MCF 10A (cell line): ENCODE measurements around the gene SLC49A3. TPM values are rescaled to one million over a fixed set of nuclear protein-coding genes. Genes with fewer than 3 reads are reported as not detected.
"Not testable (repeated sequence)": the region's sequence is repeated elsewhere in the genome, so short reads cannot be mapped to it uniquely, and the experiment has no call there.

ENCODE experiments used
- BruUV-seq: library from RNA; stranded (reverse); fragments of 400-500 nt; replicated peaks from 2 replicates; lab custom pipeline; 2021; lab: Mats Ljungman, UMichigan
- CTCF ChIA-PET: fragments of 300-600 bp; sonication (Branson Sonifier 250); formaldehyde crosslinking; extraction: SDS; loops from one replicate; lab custom pipeline; 2021; ENCODE audit warnings: antibody characterized with exemption, inconsistent platforms; lab: Yijun Ruan, JAX
- POLR2A ChIA-PET: fragments of 300-600, 350-650 bp; sonication (Branson Sonifier 250); formaldehyde crosslinking; extraction: SDS; loops from one replicate; lab custom pipeline; 2020; ENCODE audit warnings: antibody characterized with exemption, inconsistent platforms; lab: Yijun Ruan, JAX
- DNase-seq: peaks from one replicate; pipeline ENCODE4 v3.0.0-alpha.2; 2018; ENCODE audit not compliant: unreplicated experiment
- H3K27ac Mint-ChIP-seq: one replicate; pipeline ENCODE4 v1.8.0; 2022; ENCODE audit warnings: mild to moderate bottlenecking, low read depth, mixed read lengths; ENCODE audit not compliant: unreplicated experiment
- H3K27me3 Mint-ChIP-seq: one replicate; pipeline ENCODE4 v1.8.0; 2022; ENCODE audit warnings: mixed read lengths; ENCODE audit not compliant: insufficient read depth, unreplicated experiment
- H3K36me3 Mint-ChIP-seq: one replicate; pipeline ENCODE4 v1.8.0; 2022; ENCODE audit warnings: mild to moderate bottlenecking, moderate library complexity, mixed read lengths; ENCODE audit not compliant: insufficient read depth, unreplicated experiment
- H3K4me1 Mint-ChIP-seq: one replicate; pipeline ENCODE4 v1.8.0; 2022; ENCODE audit warnings: mixed read lengths; ENCODE audit not compliant: insufficient read depth, unreplicated experiment
- H3K4me3 Mint-ChIP-seq: one replicate; pipeline ENCODE4 v1.8.0; 2022; ENCODE audit warnings: mild to moderate bottlenecking, moderate library complexity, mixed read lengths; ENCODE audit not compliant: unreplicated experiment
- H3K9me3 Mint-ChIP-seq: one replicate; pipeline ENCODE4 v1.8.0; 2022; ENCODE audit warnings: mixed read lengths; ENCODE audit not compliant: unreplicated experiment
- intact Hi-C: fragments of 100-400 bp; cut with micrococcal nuclease; formaldehyde crosslinking; loops from 2 replicates; pipeline ENCODE4 v1.14.1; 2022
- total RNA-seq: library from RNA; stranded (reverse); gene quantifications from 2 replicates; pipeline ENCODE4 v1.2.3, GENCODE V29; 2022
- TF ChIP-seq, protein P1 (sequence below): fragments of 200-600 bp; IDR thresholded peaks from one replicate; pipeline ENCODE4 v1.8.0; 2022; ENCODE audit warnings: antibody characterized with exemption, mild to moderate bottlenecking; ENCODE audit not compliant: unreplicated experiment

SLC49A3 gene
- total RNA-seq, 1 experiment from 2014 or later = not detected

GRCh38 chr4:730946-731904, 42.3 kb upstream of the SLC49A3 start:
- H3K36me3 Mint-ChIP-seq = peaks cover 60% of the 10 kb centered on the region
- H3K4me1 Mint-ChIP-seq, intact Hi-C loops, DNase-seq, POLR2A ChIA-PET, H3K9me3 Mint-ChIP-seq, BruUV-seq, H3K4me3 Mint-ChIP-seq, H3K27me3 Mint-ChIP-seq, H3K27ac Mint-ChIP-seq: not testable (repeated sequence)
- CTCF ChIA-PET = interaction anchor here (1.0 kb wide), 1 partner anchor 11 kb away, joined by 6 read pairs; no protein-coding TSS in a partner anchor

- H3K27me3 Mint-ChIP-seq = no peaks in the 10 kb centered on the region
- H3K9me3 Mint-ChIP-seq = no peaks in the 10 kb centered on the region
- TF ChIP-seq, protein P1, sequence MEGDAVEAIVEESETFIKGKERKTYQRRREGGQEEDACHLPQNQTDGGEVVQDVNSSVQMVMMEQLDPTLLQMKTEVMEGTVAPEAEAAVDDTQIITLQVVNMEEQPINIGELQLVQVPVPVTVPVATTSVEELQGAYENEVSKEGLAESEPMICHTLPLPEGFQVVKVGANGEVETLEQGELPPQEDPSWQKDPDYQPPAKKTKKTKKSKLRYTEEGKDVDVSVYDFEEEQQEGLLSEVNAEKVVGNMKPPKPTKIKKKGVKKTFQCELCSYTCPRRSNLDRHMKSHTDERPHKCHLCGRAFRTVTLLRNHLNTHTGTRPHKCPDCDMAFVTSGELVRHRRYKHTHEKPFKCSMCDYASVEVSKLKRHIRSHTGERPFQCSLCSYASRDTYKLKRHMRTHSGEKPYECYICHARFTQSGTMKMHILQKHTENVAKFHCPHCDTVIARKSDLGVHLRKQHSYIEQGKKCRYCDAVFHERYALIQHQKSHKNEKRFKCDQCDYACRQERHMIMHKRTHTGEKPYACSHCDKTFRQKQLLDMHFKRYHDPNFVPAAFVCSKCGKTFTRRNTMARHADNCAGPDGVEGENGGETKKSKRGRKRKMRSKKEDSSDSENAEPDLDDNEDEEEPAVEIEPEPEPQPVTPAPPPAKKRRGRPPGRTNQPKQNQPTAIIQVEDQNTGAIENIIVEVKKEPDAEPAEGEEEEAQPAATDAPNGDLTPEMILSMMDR = no peak
- BruUV-seq = no TSS peak
- no peak overlapping the region for H3K27ac Mint-ChIP-seq
- CTCF ChIA-PET = interaction anchor here (1.0 kb wide), 1 partner anchor 12 kb away, joined by 6 read pairs; no protein-coding TSS in a partner anchor
- no peak overlapping the region for H3K4me3 Mint-ChIP-seq
- H3K36me3 Mint-ChIP-seq = peaks cover 57% of the 10 kb centered on the region
- DNase-seq = no peak
- H3K4me1 Mint-ChIP-seq = peaks cover 5% of the 10 kb centered on the region
- intact Hi-C loops = no loop called here
- POLR2A ChIA-PET = no interaction called here
These were observed 41.6 kb upstream of the SLC49A3 start for GRCh38 chr4:730511-730910.

DNA sequence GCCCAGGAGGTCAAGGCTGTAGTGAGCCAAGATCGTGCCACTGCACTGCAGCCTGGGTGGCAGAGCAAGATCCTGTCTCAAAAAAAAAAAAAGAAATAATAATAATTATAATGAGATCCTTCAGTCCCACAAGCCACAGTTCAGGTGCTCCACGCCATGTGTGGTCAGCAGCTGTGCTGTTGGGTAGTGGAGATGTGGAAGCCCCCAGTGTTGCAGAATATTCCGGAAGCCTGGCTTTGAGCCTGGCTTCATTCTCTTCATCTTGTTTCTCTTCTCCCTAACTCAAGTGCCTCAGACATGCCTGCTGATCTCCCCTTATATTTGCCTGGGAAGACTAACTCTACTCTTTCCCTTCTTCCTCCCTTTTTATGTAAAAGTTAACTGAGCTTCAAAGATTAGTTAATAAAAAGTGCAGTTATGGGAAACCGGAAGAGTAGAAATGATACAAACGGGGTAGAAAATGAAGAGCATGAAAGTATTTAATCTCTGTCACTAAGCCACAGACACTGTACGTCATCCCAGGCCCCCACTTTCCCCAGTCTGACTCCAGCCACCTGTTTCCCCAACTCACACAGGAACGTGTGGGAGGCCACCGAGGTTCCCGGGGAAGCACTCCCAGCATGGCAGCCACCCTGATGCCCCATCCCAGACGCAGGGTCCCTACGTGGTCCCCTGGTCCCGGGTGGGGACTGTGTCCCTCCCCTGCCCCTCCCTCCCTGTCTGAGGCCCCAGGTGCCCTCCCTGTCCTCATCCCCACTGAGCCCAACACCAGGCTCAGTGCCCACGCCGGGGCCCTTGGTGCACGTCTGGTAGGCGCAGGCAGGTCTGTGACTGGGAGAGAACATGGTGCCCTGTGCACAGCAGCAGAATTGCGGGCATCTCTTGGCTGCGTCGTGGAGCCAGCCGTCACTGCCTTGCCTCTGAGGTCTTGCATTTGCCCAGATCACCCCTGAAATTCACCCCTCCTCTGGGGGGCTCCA, 40.7 kb upstream of the SLC49A3 start:
- ChIA-PET POLR2A (no interaction called here), CTCF (interaction anchor here (1.8 kb wide), 1 partner anchor 13 kb away, joined by 10 read pairs; no protein-coding TSS in a partner anchor)
- Mint-ChIP-seq H3K27ac (no peak overlapping the region), H3K4me3 (no peak overlapping the region), H3K4me1 (peaks cover 5% of the 10 kb centered on the region), H3K27me3 (no peaks in the 10 kb centered on the region), H3K36me3 (peaks cover 48% of the 10 kb centered on the region), H3K9me3 (no peaks in the 10 kb centered on the region)
- TF ChIP-seq, protein P1 = no peak
- intact Hi-C loops = no loop called here
- no peak for DNase-seq
- no TSS peak for BruUV-seq

DNA sequence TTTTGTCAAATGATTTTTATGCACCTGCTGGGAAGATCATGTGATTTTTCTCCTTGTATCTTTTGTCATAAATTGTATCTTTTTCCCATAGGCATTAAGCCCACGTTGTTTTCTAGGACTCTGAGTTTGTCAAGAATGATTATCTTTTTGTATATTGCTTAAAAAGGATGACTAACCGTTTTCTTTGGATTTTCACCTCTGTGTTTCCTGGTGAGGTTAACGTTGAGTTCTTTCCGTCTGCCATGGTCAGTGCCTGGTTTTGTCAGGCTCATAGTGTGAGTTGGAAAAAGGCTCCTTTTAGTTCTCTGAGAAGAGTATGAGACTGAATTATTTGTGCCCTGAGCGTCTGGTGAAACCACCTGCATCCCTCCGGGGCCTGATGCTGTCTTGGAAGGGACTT, 38.6 kb upstream of the SLC49A3 start:
- Mint-ChIP-seq H3K27ac (peak overlapping the region; percentile 51), H3K4me1 (peaks cover 11% of the 10 kb centered on the region), H3K4me3 (no peak overlapping the region), H3K27me3 (no peaks in the 10 kb centered on the region), H3K9me3 (no peaks in the 10 kb centered on the region), H3K36me3 (peaks cover 44% of the 10 kb centered on the region)
- ChIA-PET CTCF (no interaction called here), POLR2A (no interaction called here)
- intact Hi-C loops = no loop called here
- TF ChIP-seq, protein P1 = no peak
- BruUV-seq = no TSS peak
- no peak for DNase-seq
